NCI-H1105 treated with DMSO at 0.1 percent for 48 hours (cell line): ENCODE results near the gene MCC.
A peak's percentile ranks its signal among the peaks of the same experiment; 100 is the strongest.
"Not testable (repeated sequence)": the region's sequence is repeated elsewhere in the genome, so short reads cannot be mapped to it uniquely, and the experiment has no call there.

ENCODE experiments used
- DNase-seq: peaks from one replicate; lab custom pipeline; 2025; lab: John Stamatoyannopoulos, UW

Gene MCC

GRCh38 chr5:113490317-113490716 is 2.1 kb upstream of the MCC start:
- DNase-seq = no peak

DNA sequence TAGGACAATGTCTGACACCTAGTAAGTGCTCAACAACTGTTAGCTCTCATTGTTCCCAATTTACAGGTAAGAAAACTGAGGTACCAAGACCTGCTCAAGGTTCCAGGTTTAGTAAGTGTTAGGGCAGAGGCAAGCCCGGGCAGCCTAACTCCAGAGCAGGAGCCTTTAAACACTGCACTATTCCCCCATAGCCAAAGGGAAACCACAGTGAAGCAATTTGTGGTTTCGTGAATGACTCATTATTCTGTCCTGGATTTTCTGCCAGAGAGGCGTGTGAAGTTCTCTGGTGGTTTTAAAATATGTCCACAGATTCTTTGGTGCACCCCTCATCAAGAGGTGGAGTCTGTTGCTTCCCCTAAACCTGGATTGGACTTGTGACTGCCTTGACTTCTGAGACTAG is 1.0 kb upstream of the MCC start:
- no peak for DNase-seq

GRCh38 chr5:113488645-113489184 is 462 bp upstream of the MCC start:
- no peak for DNase-seq

- DNase-seq = no peak
These were observed 855 bp downstream of the MCC start for GRCh38 chr5:113487416-113487780.

DNA sequence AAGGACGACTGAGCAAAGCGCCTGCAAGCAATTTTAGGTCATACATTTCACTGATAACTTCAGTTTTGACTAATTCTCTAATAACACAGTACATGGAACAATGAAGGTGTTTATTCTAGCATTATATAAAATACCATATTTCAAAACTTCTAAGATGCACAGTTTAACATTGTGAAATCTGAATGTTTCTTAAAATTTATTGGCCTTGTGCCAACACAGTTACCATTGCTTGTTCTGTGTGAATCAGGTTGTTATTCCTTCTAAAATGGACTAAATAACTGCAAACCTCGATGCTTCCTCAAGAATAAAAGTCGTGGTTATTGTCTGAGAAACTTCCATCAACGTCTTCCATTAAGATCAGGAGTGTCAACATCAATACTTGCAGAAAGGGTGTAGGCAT is 8.0 kb downstream of the MCC start:
- no peak for DNase-seq

DNA sequence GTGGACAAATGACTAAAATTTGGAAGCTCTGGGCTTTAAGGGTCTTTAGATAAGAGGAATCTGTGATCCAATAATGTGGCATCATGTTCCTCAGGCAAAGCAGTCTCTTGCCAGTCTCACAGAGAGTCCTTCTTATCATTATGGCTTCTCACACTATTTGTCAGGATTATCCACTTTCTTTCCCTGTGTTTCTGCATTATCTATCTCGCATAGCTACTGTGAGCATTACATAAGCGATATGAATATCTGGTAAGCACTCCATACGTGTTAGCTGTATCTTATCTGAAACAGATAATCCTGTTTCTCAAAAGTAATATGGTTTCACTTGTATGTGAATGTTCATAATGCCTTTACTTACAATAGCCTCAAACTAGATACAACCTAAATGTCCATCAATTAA is 9.6 kb downstream of the MCC start:
- no peak for DNase-seq

- DNase-seq = no peak
These were observed 14.0 kb downstream of the MCC start for GRCh38 chr5:113474100-113474728.

- no peak for DNase-seq
These were observed 25.2 kb downstream of the MCC start for GRCh38 chr5:113463032-113463431.

- DNase-seq = not testable (repeated sequence)
These were observed 31.1 kb downstream of the MCC start for GRCh38 chr5:113457106-113457505.

DNA sequence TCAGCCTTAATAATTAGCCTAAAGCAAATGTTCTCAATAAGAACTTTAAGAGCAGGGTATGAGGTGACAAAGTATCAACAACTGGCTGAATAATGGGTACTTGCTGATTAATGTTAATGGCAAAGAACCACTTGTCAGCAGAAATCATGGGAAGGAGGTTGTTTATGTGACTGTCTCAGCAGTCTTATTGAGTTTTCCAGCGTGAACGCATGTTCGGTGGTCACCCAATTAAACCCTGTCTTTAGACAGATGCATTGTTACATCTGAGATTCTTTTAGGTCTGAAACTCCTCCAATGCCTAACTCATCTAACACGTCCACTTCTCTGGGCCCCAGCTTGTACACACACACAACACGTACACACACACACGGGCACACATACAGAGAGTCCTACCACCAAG is 35.3 kb downstream of the MCC start:
- DNase-seq = peak; percentile 78

DNA sequence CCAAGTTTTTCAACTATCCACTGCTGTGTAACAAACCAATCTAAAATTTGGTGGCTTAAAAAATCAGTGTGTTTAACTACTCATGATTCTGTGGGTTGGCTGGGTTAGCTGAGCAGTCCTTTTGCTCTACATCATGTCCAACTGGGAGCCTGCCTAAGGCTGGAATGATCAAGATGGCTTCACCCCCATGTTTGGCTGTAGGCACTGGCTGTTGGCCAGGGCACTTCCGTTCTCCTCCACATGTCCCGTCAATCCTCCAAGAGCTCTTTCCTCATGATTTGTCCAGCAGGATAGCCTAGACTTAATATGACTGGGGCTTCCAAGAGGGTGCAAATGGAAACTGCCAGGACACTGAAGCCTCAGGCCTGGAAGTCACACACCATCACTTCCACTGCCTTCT is 36.5 kb downstream of the MCC start:
- no peak for DNase-seq

GRCh38 chr5:113450929-113451328 is 37.3 kb downstream of the MCC start:
- DNase-seq = no peak

DNA sequence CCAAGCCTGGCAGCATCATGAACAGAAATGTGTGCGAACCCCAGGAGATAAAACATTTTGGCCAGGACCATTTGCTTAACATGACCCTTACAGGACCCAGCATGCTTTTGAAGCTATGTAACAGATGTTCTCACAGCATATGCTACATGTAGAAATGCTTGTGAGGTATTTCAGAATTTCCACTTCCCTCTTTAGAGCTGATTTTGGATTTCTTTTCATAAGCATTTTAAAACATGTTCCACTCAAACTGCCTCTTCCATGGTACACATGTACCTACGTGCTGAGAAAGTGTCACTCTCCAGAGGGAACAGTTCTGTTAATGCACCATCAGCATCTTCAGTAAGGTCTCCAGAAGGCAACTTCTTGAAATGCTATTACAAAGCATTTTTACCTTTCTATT is 37.8 kb downstream of the MCC start:
- no peak for DNase-seq

GRCh38 chr5:113448252-113448651 is 40.0 kb downstream of the MCC start:
- DNase-seq = no peak

- DNase-seq = no peak
These were observed 40.7 kb downstream of the MCC start for GRCh38 chr5:113447498-113448050.

- DNase-seq = no peak
These were observed 41.8 kb downstream of the MCC start for GRCh38 chr5:113446358-113446927.

DNA sequence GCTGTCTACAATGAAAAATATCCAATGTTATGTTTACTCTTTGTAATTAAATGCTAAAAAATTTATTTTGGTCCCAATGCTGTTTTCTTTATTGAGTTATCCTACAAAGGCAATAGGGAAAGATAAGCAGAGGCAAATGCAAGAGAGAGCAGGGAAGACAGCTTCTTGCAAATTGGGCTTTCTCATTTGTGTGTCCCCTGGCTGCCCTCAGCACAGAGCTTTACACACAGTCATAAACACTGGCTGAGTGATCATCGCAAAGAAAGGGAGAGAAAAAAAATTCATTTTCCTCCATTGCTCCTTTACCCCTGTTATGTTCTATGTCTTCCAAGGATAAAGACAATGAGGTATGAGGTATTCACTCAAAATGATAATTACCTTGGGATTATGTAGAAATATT is 51.1 kb downstream of the MCC start:
- no peak for DNase-seq

- no peak for DNase-seq
These were observed 52.7 kb downstream of the MCC start for GRCh38 chr5:113435575-113435974.

GRCh38 chr5:113434889-113435288 is 53.4 kb downstream of the MCC start, which contains the start of gene TSSK1B:
TSSK1B (minus strand) TSS chr5:113434989; CDS start chr5:113434839, 150 bp downstream.
- DNase-seq = no peak

DNA sequence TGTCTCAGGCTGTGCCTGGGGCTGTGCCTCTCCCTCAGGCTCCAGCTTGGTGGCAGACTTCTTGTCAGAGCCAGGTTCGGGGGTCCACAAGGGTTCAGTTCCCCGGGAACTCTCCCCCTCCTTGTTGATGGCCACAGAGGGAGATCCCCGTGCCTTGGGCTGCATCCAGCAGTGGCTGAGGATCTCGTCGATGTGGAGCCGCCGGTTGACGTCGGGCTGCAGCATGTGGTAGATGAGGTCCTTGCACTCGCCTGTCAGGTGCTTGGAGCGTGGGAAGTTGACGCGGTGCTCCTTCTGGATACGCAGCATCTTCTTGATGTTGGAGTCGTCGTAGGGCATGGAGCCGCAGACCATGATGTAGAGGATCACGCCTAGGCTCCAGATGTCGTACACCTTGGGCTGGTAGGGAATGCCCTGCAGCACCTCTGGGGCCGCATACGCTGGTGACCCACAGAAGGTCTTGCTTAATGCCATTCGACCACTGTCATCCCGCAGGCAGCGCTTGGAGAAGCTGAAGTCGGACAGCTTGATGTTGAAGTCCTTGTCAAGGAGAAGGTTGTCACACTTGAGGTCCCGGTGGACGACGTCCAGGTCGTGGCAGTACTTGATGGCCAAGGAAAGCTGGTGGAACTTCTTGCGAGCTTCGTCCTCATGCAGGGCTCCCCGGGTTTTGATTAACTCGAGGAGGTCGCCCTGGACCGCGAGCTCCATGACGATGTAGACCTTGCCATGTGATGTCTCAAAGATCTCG is 54.2 kb downstream of the MCC start:
- DNase-seq = no peak

DNA sequence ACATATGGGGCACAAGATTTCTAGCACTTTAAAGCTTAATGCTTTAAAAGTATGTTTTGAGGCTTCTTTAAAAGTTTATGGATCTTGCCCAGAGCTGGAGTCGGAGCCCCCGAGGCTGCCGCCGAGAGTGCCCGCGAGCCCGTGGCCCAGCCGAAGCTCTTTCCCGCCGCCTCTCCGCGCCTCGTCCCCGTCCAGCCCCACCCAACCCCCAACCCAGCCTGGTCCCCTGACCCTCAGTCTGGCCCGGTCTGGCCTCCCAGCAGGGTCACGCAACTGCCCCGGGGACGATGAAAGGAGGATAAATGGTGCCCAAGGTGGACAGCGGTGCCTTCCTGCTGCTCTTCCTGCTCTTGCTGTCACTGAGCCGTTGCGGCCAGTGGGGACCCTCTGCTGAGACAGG is 55.2 kb downstream of the MCC start:
- DNase-seq = no peak

DNA sequence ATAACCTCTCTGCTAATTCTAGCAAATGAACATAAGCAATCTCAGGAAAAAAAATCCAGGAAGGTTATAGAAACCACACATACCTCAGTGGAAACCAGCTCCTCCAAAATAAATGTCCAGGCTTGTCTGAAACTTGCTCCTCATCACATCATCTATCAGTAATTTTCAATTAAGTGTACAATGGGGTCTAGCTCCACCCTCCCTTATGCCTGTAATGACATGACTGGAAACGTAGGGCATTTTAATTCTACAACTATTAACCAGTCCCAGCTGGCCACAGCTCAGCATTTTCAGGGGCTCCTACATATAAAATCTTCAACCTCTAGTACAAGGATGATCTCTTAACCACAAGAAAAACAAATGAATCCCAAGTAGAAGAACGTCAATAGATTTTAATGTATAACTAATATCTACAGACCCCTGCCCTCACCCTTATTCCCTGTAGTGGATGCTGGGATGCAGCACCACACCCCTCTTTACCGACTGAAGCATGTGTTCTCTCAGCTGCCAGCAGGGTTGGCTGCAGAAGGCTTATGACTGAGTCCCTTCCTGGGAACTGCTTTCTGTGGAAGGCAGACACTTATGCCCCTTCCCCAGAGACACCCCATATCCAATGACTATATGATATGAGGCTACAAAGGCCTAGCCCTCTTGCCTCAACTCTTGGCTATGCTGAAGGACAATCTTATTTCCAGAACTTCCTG is 60.2 kb downstream of the MCC start:
- no peak for DNase-seq
